Iris pigment epithelial cell (primary cell): Measurements from ENCODE around the gene ANKDD1B.
A peak's percentile ranks its signal among the peaks of the same experiment; 100 is the strongest.

Experiments
- DNase-seq: peaks from one replicate; pipeline ENCODE4 v3.0.0-alpha.2; 2011; ENCODE audit warnings: low read depth

The ANKDD1B gene

DNA sequence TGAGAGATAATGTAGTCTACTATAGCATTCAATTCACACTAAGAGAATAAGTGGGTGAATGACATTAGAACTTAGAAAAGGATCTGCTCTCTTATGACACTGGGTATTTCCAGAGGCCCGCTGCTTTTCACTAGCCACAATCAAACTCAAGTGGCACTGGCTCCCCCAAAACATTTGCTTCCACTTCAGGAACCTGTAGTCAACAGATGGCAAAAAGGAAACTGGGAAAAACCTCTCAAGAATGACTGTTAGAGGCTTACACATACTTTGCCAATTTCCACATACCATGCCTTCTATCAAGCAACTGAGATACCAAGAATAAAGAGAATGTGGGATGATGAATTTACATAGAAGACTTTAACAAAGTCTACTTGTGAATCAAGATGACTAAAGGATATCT is 94.8 kb downstream of the ANKDD1B start:
- no peak for DNase-seq

DNA sequence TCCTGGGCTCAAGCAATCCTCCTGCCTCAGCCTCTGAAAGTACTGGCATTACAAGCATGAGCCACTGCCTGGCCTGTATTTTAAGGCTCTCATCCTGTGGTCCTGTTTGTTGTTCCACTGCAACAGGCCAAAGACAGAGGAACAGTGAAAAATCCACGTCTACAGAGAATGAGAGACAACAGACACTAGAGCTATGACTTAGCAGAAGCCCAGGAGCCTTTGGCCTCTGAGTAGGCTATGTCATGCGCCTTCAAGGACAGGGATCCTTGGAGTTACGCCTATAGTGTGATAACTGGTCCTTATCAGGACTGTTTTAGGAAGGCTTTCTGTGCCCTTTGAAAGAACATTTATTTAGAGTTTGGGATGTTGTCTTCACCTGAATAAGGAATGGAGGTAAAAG is 95.5 kb downstream of the ANKDD1B start:
- DNase-seq, result no peak

DNA sequence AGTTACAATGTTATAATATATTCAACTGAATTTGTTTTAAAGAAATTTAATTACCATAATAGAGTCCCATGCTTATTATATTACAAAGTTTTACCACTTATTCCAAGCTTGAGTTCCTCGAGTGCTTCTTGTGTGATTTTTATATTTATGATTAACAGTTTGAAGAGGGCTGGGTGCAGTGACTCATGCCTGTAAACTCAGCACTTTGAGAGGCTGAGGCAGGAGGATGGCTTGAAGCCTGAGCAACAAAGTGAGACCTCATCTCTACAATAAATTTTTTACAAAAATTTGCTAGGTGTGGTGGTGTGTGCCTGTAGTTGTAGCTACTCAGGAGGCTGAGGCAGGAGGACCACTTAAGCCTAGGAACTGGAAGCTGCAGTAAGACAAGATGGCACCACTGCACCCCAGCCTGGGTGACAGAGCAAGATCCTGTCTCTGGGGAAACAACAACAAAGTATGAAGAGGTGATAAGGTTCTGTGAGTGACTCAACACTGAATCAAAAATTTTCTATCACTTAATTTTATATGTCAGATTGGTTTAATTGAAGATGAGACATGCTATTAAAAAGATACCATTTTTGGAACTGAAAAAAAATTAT is 96.8 kb downstream of the ANKDD1B start:
- DNase-seq, result peak; percentile 26

DNA sequence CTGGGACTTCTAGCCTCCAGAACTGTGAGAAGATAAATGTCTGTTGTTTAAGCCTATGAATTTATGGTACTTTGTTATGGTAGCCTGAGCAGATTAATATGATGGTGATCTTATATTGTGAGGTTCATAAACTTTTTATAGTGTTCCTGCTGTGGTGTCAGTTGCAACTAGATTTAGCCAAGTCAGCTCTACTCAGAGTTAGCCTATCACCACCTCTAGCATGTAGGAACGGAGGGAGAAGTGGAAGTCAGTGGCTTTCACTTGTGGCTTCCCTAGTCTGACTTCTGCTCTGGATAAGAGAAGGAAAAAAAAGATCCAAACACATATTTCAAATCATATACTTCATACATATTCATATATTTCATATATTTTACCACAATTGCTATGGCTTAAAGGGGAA is 99.4 kb downstream of the ANKDD1B start:
- DNase-seq, result no peak

DNA sequence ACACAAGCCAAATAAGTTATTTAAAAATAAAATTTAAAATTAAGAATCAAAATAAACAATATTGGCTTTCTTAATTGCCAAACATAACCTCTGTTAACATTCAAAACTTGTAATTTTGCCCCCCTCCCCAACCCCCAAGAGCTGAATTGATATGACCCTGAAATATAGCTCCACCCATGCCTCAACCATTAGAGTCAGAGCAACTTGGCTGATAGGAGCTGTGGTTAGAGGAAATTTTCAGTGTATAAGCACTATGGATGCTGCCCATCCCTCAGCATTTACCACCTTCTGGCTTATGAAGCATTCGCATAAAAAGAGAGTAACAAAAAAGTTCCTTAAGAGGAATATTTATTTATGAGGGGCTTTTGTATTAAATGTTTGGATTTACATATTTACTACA is 99.9 kb downstream of the ANKDD1B start:
- DNase-seq, result no peak

DNA sequence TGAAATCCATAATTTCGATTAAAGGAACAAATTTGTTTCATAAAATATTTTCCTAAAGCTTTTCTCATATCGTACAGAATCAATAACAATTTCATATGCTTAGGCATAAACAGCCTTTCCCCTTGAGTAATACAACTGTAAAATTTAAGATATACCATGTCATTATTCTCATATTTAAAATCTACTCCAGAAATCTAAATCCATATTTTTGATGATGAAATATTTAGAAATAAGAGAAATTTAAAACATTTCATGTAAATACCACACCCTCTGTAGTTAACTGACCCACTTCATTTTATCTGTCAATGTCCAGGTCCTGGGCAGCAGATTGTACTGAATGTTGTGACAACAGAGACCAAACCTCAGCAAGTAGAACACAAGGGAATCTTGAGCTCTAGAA is 100.8 kb downstream of the ANKDD1B start:
- DNase-seq, result no peak

DNA sequence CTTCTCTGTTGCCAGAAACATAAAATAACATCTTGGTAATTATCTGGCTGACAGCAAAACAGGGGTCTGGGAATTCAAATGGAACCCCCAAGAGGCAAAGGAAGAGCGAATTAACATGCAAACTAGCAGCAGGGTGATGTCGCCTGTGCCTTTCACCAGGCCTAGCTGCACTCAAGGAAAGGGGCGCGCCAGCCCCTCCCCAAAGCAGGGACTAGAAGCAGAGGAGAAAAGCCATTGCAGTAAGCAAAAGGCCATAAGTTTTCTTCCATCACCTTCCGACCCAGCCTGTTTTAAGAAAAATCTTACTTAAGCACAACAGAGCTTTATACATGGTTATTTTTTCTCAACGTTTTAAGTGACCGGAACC is 105.4 kb downstream of the ANKDD1B start:
- DNase-seq, result no peak

DNA sequence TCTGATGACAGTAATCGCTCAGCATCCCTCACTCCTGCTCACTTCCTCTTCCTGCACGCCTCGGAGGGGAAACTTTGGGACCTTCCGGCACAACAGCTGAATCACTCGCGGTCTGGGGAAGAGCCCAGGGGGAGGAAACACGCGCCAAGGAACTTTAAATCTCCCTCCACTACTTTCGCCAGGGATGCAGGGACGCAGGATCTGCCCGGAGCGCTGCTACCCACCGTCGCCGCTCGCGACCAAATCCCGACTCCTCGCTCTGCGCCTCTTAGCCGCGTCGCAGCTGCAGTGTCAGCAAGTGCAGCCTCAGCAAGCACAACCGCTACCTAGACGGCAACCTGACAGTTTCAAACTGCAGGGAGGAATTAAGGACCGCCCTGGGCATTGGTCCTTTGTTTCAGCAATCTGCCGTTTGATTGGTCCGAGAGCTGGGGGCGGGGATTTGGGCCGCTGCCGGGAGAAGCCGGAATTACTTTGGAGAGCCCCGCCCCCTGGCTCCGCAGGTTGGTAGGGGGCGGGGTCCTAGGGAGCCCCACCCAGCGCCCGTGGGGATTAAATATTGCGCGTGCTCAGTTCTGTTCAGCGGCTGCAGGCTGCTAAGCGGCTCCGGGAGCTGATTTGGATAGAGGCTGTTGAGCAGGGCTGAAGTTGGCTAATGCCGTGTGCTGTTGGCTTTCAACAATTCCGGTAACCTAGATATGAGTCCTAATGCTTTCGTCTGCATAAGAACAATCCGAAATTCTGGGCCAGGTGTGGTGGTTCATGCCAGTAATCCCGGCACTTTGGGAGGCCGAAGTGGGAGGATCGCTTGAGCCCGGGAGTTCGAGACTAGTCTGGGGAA is 106.0 kb downstream of the ANKDD1B start, which contains the start of gene POC5:
Gene POC5, minus strand, starts transcription at position 356 of the 841 bp plus-strand sequence. CDS start 4,500 bp downstream, outside the sequence.
- DNase-seq, result peak; percentile 95

DNA sequence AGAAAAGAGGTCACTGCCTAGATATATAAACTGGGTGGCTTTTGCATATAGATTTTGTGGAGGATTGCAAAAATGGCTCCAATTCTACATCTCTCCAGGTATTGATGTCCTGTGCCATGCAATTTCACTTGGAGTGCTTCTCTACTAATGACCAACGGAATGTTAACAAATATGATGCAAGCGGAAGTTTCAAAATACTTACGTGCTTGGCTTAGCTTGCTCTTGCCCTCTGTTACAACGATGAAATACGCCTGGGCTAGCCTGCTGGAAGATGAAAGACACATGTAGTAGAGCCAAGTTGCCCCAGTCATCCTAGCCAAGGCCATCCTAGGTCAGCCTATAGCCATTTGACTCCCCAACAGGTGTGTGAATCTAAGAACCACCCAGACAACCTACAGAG is 109.6 kb downstream of the ANKDD1B start:
- DNase-seq, result peak; percentile 12
